AG20443 (cell line): Measurements from ENCODE around the gene LRRC7.
"Not testable (repeated sequence)": the region's sequence is repeated elsewhere in the genome, so short reads cannot be mapped to it uniquely, and the experiment has no call there.

ENCODE experiments used
- DNase-seq: peaks from one replicate; pipeline ENCODE4 v3.0.0; 2012; ENCODE audit warnings: low spot score, mixed read lengths

Gene LRRC7

DNA sequence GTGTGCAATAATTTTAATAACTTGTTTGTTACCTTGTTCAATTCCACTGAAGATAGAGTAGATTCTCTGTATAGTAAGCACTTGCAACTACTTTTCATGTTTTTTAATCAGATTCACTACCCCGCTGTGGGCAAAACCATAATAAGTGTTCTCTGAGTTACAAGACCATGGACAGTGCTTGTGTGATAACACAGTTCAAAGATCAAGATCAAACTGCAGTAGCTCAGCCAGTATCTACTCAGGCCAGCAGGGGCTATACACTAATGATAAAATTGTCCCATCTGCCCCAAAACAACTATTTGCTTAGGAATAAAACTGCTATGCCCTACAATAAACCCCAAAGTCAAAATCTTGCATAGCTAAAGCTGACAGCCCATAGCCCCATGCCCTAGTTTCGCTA, 129.6 kb downstream of the LRRC7 start:
- no peak for DNase-seq

DNA sequence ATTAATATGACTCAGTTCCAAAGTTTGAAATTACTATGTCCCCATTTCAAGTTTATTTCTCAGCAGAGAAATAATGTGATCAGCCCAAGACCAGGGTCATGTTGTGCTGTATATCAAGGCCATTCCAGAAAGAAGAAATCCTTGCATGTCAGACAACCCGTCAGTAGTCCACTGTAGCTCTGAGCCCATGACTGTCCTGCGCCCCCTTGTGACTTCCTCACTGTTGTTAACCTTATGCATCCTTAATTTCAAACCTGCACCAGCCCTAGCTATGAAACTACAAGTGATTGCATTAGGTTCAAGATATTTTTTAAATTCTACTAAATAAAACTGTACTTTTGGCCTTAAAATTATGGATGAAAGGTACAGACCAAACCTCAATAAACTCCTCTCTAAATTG, 133.0 kb downstream of the LRRC7 start:
- DNase-seq = peak; percentile 11

DNA sequence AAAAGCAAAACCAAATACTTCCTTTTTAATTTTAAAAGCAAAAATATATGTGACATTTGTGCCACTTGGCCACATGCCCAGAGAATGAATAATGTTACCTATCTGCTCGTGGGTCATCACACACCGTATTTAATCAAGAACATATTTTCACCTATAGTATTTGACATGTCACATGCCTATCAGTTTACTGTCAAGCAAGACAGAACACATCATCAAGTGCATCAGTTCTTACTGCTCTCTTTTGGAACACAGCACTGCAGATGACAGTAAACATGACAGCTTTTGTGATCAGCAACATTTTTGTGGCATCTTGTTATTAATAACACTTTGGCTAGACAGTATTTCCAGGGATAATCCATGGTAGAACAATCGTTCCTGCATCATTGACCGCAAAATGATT, 134.4 kb downstream of the LRRC7 start:
- no peak for DNase-seq

DNA sequence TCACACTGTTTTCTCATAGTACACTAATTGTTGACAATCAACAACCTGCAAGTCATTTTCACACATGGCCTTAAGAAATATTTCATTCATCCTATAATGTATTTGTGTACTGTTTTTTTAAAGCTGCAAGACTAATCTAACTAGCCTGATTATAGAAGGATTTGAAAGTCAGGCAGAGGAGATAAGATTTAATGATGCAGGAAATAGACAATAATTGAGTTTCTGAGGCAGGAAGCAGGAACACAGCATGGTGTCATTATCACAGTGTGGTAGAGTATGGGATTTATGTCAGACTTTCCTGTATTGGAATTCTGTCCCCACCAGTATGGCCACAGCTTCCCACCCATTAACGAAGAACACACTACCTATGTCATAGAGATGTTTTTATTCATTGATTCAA, 138.8 kb downstream of the LRRC7 start:
- DNase-seq = no peak

DNA sequence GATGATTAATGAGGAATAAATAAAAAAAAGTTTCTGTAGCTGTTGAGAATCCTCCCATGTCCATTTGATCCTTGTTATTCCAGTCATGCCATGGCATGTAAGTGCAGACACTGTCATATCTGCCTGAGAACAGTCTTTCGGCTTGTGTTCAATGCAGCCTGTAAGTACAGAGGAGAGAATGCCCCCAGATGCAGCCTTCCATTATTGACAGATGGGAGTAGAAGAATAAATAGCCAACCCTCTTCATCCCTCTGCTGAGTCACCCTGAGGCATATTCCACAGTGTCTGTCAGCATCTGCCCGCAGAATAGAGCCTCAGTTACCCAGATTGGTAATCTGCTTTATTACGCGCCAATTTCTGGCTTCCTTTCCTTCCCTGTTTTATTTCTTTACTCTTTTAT, 139.4 kb downstream of the LRRC7 start:
- no peak for DNase-seq

DNA sequence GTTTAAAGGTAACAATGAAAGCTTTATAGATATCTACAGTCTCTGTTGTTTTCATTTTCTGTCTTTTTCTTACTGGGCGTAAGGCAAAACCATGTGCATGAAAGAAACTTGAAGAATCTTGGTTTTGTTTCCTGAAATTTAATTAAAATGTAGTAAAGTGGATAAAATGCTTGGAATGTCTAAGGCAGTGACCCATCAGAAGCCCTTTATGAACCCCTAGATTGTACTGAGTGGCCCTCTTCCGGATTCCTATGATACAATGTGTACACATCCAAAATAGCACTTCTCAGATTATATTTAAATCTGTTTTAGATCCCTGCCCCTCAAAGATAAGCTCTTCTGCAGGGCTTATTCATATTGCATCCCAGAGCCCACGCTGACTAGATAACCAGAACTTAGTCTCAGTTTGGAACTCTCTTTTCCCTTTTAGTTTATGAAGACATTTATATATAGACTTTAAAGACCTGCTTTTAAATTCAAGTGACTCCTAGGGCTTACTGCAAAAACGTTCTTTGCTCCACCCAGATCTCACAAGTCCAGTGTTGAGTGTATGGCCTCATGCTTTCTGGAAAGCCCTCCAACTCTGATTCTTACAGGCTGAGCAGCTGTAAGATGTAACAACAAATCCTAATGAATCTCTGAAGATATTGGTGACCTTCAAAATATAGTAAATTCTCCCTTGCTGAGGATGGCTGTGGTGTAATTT, 142.9 kb downstream of the LRRC7 start:
- DNase-seq = peak; percentile 49

DNA sequence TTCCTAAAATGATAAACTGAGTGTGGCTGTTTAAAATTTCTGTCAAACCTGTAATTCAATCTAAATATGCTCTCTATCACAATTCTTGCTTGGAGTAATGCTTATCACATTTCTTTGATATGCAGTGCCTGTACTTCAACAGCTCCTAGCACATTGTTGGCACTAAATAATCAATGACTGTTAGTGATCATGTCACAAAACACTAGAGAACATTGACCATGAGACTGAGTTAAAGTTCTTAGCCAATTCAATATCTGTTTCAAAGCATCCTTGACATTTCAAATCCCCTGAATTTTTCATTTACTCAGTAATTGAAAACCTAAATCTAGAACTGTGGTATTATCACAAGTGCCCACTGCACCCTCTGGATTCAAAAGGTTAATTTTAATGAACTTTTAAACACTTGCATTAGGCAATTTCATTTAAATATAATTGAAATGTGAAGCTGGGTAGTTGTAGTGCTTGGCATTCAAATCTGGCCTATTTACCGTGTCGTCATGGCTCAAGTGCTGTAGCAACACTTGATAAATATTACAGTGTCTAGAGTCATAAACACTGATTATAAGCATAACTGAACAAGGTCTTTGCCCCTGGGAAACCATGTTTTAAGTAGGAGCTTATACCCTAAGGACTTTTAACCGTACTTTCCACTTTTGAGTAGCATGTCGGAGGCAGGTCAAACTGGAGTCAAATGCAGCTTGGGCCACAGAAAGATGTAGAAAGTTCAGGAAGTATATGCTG, 143.6 kb downstream of the LRRC7 start:
- DNase-seq = no peak

DNA sequence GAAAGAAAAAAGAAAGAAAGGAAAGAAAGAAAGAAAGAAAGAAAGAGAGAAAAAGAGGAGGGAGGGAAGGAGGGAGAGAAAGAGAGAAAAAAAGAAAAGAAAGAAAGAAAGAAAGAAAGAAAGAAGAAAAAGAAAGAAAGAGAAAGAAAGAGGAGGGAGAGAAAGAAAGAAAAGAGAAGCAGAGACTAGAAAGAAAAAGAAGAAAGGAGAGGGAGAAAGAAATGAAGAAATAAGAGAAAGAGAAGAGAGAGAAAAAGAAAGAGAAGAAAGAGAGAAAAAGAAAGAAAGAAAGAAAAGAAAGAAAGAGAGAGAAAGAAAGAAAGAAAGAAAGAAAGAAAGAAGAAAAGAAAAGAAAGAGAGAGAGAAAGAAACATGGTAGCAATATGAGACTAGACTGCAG, 150.1 kb downstream of the LRRC7 start:
- DNase-seq = not testable (repeated sequence)

DNA sequence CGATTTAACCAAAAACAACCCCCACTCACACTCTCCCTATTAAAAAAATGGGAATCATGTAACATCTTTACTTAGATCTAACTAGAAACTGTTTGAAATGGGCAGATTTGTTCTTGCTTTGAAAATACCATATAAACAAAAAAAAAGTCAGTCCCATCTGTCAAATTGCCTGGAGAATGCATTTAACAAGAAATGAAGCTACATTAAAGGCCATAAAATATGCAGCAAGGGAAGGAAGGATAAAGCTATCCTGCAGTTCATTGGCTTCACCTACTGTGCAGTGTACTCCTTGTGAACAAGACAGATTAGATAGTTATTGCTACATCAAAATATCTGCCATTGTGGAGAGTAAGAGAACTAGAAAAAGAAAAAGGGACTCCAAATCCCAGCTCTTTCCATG, 160.5 kb downstream of the LRRC7 start:
- no peak for DNase-seq

DNA sequence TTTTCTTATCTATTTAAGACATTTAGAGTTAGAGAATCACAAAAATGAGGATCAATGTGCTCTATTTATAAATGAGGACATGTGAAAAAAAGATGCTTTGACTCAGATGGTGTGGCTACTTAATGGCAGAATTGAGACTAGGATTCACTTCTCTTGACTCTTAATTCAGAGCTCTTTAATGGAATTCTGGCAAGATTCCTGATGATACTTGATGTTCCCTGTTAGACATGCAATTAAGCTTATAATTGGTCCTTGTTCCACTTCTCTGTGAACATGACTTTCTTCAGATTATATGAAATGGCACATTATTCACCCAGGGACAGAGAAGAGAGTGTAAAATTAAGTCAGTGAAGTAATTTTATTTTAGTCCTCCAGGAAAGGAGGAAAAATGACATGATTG, 165.3 kb downstream of the LRRC7 start:
- no peak for DNase-seq

DNA sequence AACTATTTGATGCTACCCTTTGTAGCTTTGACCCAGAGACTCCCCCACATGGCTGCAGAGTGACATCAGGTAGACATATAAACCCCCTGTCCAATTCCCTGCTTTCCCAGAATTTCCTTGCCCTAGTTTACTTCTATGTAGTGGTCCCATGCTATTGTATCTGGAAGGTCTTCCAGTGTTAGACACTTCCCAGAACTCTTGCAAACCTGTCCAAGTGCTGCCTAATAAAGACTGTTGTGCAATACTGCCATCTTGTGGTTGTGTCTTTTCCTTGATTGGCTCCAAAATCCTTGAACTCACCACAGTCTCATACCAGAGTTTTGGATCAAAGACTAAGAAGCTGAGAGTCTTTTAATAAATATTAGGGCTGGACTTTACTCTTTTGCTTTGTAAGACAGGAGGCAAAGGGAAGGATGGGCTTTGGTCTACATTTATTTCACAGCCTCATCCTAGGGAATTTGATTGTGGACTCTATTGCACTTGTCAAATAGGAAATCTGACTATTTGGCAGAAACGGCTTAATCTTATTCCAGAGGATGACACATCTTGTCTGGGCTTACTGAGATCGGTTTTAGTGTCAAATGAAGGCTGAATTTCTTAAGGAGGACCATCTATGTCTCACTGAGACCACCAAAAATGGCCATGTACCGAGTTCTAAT, 169.9 kb downstream of the LRRC7 start:
- DNase-seq = peak; percentile 54

DNA sequence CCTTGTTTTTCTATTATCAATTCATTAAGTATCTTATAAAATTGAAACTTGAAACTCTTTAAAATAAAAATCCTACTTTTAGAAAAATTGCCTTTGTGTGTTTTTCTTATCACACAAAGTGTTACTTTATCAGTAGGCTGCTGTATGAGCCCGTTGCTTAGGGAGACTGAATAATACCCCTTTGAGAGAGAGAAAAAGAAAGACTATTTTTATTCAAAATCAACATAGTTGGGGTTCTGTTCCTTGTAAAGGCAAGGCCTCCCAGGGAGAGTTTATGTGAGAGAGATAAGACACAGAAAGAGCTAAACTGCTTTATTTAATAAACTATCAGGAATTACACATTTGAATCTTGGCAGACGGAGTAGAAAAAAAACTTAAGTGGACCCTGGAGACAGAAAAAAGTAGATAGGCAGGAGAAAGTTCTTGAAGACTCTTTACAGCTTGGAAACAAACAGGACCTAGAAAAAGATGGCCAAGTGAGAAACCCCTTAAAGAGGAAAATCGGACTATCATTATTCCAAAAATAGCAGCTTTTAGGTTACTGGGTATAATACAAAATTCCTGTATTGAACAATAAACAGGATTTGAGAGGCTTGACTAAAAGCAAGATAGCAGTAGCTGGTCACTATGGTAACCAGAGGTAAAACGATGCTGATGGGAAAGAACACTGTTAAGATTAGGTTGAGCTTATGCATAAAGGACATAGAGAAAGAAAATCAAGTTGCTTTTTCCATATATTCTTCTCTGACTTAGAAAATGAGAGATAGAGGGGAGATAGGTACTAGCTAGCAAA, 170.9 kb downstream of the LRRC7 start:
- no peak for DNase-seq

DNA sequence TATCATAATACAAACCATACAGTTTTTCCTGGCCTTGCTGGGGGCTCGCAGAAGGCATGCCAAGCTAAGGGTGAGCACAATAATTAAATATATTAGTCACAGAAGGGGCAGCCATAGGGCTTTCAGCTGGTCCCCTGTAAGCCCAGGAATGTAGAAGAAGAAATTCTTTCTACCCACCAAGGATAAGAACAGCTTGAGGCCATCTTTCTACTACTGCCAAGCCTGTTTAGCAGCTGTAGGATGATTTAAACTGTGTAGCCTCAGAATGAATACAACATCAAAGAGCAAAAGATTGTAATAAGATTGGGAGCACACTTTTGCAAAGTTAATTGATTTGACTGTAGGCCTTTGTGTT, 171.5 kb downstream of the LRRC7 start:
- no peak for DNase-seq

DNA sequence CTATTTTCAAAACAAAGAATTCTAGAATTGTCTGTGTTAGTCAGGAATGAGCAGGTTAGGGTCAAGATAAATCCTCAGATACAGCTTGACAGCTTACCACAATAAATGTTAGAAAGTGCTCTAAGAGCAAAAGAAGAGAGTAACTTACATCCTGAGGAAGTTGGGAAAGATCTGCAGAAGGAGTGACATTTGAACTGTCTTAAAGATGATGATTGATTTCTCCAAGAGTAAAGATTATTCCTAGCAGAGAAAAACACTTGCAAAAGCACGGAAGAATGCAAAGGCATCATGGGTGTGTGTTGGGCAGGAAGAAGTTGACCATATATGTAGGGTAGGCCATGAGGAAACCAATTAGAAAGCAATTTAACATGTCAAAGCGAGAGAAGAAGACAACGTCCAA, 175.4 kb downstream of the LRRC7 start:
- no peak for DNase-seq

DNA sequence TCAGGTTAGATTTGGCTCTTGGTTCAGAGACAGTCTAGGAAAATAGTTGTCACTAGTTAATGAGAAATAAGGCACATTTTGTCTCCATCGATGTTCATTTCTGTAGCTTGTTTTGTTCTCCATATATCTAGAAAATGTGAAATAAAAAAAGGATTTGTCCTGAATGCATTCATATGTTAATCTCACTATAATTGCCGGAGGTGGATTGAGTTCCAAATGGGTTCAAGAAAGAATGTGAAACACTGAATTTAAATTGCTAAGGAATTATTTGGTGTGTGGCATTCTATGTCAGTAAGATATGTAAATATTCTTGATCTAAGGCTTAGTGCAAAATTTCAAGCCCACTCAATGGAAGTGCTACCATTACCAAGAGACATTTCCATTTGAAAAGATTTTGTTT, 176.7 kb downstream of the LRRC7 start:
- no peak for DNase-seq

DNA sequence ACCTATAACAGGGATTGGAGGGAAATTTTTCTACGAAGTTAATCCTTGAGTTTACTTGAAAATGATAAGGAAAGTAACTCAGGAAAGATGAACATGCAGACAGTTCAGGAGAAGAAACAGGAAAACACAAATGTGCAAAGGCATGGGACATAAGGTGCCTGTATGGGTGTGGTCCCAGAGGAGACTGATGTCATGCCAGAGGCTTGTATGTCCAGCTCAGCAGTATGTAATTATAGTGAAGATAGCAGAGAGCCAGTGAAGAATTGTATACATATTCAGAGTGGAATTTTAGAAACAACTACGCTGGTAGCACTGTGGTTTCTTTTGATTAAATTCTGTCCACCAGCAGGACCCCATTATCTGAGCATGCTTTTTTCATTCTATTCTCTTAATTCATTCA, 179.5 kb downstream of the LRRC7 start:
- no peak for DNase-seq

DNA sequence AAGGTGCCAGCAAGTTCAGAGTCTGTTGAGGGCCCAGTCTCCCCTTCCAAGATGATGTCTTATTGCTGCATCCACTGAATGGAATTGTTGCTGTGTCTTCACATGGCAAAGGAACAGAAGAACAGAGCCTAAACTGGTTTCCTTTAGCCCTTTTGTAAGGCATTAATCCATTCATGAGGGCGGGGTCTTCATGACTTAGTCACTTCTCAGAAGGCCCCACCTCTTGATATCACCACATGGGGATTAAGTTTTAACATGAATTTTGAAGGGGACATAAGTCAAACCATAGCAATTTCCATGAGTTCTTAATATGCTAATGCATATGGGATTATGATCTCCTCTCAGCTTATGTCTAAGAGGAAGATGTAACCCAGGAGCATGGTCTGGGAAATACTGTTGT, 182.9 kb downstream of the LRRC7 start:
- no peak for DNase-seq

DNA sequence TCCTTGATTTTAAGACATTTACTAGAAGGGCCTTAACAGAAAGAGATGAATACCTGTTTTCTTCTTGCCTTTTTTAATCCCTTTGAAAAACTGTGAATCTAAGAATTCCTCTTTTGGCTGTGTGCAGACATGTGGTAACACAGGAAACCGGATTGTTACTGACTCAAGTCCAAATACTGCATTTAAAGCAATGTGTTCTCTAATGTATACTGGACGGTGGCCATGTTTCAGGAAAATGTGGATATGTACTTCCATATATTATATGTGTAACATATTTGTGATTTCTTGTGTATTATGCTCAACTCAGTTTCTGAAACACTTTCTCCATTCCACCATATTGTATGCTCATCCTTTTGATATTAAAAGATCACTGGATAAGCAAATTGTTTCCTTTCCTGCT, 185.1 kb downstream of the LRRC7 start:
- DNase-seq = no peak

DNA sequence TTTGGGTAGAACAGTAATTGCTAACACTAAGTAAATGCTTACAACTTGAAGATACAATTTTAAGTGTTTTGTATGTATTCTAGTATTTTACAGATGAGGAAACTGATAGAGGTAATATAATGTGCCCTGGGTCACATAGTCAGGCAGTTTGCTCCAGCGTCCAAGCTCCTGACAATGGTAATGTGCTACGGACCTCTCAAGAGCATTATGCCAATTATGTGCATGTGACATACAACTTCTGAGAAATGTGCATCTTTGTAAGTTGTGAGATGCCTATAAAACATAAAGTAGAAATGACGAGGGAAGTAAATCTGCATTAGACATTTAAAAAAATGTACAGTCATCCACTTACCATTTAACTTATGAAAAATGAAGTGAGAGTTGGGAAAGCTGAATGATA, 186.8 kb downstream of the LRRC7 start:
- DNase-seq = no peak

DNA sequence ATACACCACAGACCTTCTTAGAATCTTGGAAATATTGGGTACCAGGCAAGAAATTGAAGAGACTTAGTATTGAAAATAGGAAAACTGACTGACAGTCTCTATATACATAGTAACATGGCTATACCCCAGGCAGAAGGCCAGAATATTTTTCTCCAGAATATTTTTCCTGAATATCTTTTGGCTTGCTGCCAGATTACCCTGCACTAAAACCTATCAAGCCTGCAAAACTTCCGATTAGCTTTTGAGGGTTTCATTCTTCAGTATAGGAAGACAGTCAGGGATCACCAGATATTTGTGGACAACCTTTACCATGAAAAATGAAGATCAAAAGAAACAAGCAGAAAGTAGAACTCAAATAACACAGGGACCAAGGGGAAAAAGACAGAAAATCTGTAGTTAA, 187.9 kb downstream of the LRRC7 start:
- DNase-seq = no peak

DNA sequence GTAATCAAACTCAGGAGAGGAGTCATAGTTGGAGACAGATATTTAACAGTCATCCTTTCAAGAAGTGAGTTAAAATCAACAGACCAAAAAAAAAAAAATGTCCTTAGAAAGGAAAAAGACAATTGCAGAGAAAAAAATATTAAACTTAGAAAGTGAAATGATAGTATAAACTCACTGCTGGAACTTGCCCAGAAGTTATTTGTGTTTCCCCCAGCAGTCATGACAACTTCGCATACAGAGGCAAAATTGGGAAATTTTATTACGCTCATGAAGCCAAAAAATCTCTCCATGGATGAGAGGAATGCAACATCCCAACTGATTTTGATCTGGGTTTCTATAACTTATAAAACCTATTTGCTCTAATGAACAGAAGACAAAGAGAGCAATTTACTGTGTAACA, 198.2 kb downstream of the LRRC7 start:
- DNase-seq = no peak

DNA sequence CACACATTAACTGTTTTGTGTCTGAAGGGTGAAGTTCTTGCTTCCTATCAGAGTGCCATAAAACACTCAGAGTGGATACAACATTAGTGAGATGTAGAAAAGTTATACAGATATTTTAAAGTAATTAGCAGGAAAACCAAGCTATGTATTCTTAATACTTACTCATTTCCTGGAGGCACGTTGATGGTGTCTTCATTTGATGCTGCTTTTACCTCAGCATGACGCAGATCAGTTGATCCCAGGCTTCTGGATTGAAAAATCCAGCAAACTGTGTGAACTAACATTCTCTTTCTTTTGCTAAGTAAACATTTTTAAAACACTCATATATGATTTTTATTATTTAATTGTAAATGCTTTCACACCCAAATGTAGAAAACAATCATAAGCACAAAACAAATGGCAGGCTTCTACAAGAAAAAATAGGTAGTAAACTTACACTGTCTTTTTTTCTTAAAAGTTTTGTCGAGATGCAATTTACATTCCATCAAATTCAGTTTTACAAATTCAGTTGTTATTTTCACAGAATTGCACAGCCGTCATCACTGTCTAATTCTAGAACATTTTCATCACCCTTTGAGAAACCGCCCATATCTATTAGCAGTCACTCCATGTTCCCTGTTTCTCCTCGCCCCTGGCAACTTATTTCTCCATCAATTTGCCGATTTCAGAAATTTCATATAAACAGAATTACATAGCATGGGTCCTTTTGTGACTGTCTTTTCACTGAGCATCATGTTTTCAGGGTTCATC, 198.9 kb downstream of the LRRC7 start:
- no peak for DNase-seq
